Adrenal gland (tissue), 12 donors: ENCODE results near the gene CYP26B1. TPM values are rescaled to one million over a fixed set of nuclear protein-coding genes. Genes with fewer than 3 reads are reported as not detected.

Experiments used
- DNase-seq, 7 donors: peaks; one replicate each; pipeline ENCODE4 v3.0.0-alpha.2; 2019 to 2020
- H3K27ac ChIP-seq, 5 donors: fragments of 200-600 bp; sonication (generic) in 4 of 5; 1 replicate in 3 of 5; 2 replicates in 2 of 5; pipeline versions ENCODE4 v1.5.1 to v1.8.0; 2016 to 2020; ENCODE audit warnings: mild to moderate bottlenecking in 1 of 5
- H3K27me3 ChIP-seq: fragments of 200-600 bp; 2 replicates; pipeline ENCODE4 v1.8.0; 2021
- H3K36me3 ChIP-seq, 2 donors: fragments of 200-600 bp; replicated peaks in 1 of 2; 1 replicate in 1 of 2; 2 replicates in 1 of 2; pipeline versions ENCODE4 v1.5.1 to v1.8.0; 2018 to 2022
- H3K4me1 ChIP-seq, 2 donors: fragments of 200-600 bp; replicated peaks in 1 of 2; 1 replicate in 1 of 2; 2 replicates in 1 of 2; pipeline versions ENCODE4 v1.5.1 to v1.8.0; 2018 to 2021
- H3K4me3 ChIP-seq, 4 donors: fragments of 200-600 bp; sonication (generic) in 3 of 4; one replicate each; pipeline ENCODE4 v1.5.1; 2016 to 2018
- H3K9me3 ChIP-seq, 3 donors: fragments of 200-600 bp; sonication (generic) in 1 of 3; replicated peaks in 1 of 3; 1 replicate in 2 of 3; 2 replicates in 1 of 3; pipeline versions ENCODE4 v1.5.1 to v1.8.0; 2016 to 2021
- CTCF ChIP-seq, 6 experiments: fragments of 450-650 bp in 4 of 6; fragments of 200-600 bp in 2 of 6; sonication (generic) in 1 of 6; IDR thresholded peaks; 1 replicate in 5 of 6; 2 replicates in 1 of 6; pipeline versions ENCODE4 v1.5.1 to v1.8.0; 2016 to 2021; ENCODE audit warnings: antibody characterized with exemption in 6 of 6, mild to moderate bottlenecking in 2 of 6, moderate library complexity in 1 of 6
- POLR2A ChIP-seq, 2 donors: fragments of 450-650 bp; IDR thresholded peaks; one replicate each; pipeline ENCODE4 v1.6.1; 2017; ENCODE audit warnings: antibody characterized with exemption in 2 of 2, mild to moderate bottlenecking in 2 of 2, moderate library complexity in 1 of 2
- WGBS, 4 donors: extraction: QIAGEN DNeasy Blood & Tissue Kit in 2 of 4; methylation state at CpG; one replicate each; pipeline versions ENCODE4 v1.1.5 to v1.1.7; 2013 to 2017; 5-methylcytosine and 5-hydroxymethylcytosine counted together
- intact Hi-C, 2 donors: fragments of 100-400 bp; cut with DNase I; formaldehyde crosslinking; loops; one replicate each; pipeline versions ENCODE4 v1.14.1 to v1.15.0; 2022 to 2023
- polyA plus RNA-seq, 3 donors: library from polyadenylated mRNA; stranded (reverse); fragments of 200-250 nt in 2 of 3; fragments of 350-450 nt in 1 of 3; fragmentation: Illumina TruSeq in 1 of 3; extraction: RNeasy Lipid Tissue Mini Kit (QIAGEN cat#74804) in 1 of 3; gene quantifications; one replicate each; pipeline ENCODE4 v1.2.3, GENCODE V29; 2013 to 2014
- total RNA-seq, 9 donors: library from RNA; depleted of rRNA in 4 of 9; stranded (reverse); fragments of >200 nt in 4 of 9; fragments of 120-200 nt in 1 of 9; fragmentation: NEBNext Ultra II Directional in 1 of 9; extraction: Animal tissue kit (Norgen Biotek cat#: 25700) in 1 of 9; gene quantifications; one replicate each; pipeline versions ENCODE4 v1.1.0 to v1.2.4, GENCODE V29; 2013 to 2023
- donor health status: healthy with polysubstance abuse.
- donor health status: Bipolar disorder and iron deficiency.
- donor health status: DM: yes; HTN: yes; CAD: no.
- donor health status: DM: no; HTN: no; CAD: no.
- donor health status: DM: no; HTN: no; CAD: no.
- donor health status: DM: yes; HTN: yes; CAD: no.

CYP26B1 gene
- total and polyA plus RNA-seq, 12 donors, result 0.53 to 30.3 (median 10.7) TPM

- H3K27ac ChIP-seq, result no peak overlapping the region
- DNase-seq, result peak in 2 of 7 donors; percentile 15 to 21
- intact Hi-C loops, result no loop called here
Observed at GRCh38 chr2:72138011-72138881, 9.4 kb downstream of the CYP26B1 start.

DNA sequence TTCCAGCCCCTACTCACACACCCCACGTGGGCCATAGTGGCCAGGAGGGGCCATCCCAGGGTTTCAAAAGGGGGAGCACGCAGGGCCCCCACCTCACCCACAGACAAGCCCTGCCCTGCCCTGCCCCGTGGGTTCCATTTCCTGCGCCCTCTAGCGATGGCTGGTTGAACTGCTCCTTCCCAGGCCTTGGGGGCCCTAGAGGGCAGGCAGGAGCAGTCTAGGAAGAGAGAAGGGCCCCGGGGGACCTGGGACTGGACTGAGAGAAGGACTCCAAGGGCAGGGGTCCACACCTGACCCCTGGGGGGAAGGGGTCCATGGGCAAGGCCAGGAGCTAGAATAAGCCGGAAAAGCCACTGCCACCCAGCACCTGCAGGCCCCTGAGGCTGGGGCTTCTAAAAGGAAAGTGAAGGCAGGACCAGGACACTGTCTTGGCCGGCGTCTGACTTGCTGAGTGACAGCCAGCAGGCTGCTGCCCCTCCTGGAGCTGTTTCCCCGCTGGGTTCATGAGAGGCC, 10.1 kb downstream of the CYP26B1 start:
- intact Hi-C loops, result no loop called here
- 0 to 40% (median 28%) methylated on average over 1 to 10 of the region's 10 CpGs for WGBS, 4 donors
- Histone ChIP-seq H3K36me3 (peaks cover 0 to 3% of the 10 kb centered on the region in 2 donors), H3K4me3 (no peak overlapping the region), H3K4me1 (no peaks in the 10 kb centered on the region), H3K27ac (no peak overlapping the region), H3K9me3 (no peaks in the 10 kb centered on the region), H3K27me3 (no peaks in the 10 kb centered on the region)
- TF ChIP-seq CTCF (IDR thresholded peaks at IDR 0.05) (peak; percentile 74 to 92 (median 79)), POLR2A (IDR thresholded peaks at IDR 0.05) (no peak)
- peak; percentile 44 to 71 (median 65) for DNase-seq

More at GRCh38 chr2:72138011-72138881, 9.4 kb downstream of the CYP26B1 start:
- 60 to 73% (median 71%) methylated on average over 4 to 24 of the region's 24 CpGs for WGBS, 4 donors
- H3K9me3 ChIP-seq, result no peaks in the 10 kb centered on the region
- TF ChIP-seq CTCF (IDR thresholded peaks at IDR 0.05) (no peak), POLR2A (IDR thresholded peaks at IDR 0.05) (no peak)
- peaks cover 0 to 7% of the 10 kb centered on the region in 2 donors for H3K4me1 ChIP-seq
- peaks cover 0 to under 1% of the 10 kb centered on the region in 2 donors for H3K36me3 ChIP-seq
- H3K4me3 ChIP-seq, result no peak overlapping the region
- H3K27me3 ChIP-seq, result no peaks in the 10 kb centered on the region

- 62 to 73% (median 64%) methylated on average over 3 to 7 of the region's 7 CpGs for WGBS, 4 donors
- DNase-seq, result peak in 1 of 7 donors; percentile 4
- Histone ChIP-seq H3K27me3 (no peaks in the 10 kb centered on the region), H3K9me3 (no peaks in the 10 kb centered on the region), H3K36me3 (peaks cover 0 to 3% of the 10 kb centered on the region in 2 donors), H3K4me1 (no peaks in the 10 kb centered on the region), H3K27ac (no peak overlapping the region), H3K4me3 (no peak overlapping the region)
- TF ChIP-seq POLR2A (IDR thresholded peaks at IDR 0.05), result no peak
- no peak for TF ChIP-seq CTCF (IDR thresholded peaks at IDR 0.05)
- intact Hi-C loops, result no loop called here
Observed at GRCh38 chr2:72136933-72137497, 10.6 kb downstream of the CYP26B1 start.

DNA sequence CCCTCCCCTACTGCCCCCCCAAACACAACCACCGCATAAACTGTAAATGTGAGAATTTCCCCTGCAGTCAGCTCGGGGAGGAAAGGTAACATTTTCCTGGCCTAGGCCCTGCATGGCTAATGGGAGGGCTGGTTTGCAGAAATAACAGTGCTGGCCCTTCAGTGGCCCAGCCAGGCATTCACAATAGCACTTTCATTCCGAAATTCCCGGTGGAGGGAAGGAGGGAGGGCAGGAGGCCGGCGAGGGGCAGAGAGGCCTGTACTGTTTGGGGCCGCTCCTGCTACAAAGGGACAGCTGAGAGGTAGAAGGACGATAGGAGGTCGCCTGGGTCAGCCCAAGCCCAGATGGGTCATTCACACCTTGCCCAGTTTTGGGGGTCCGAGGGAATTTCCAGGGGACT, 11.3 kb downstream of the CYP26B1 start:
- no peak overlapping the region for H3K4me3 ChIP-seq
- TF ChIP-seq CTCF (IDR thresholded peaks at IDR 0.05) (no peak), POLR2A (IDR thresholded peaks at IDR 0.05) (no peak)
- intact Hi-C loops, result no loop called here
- 75 to 84% (median 79%) methylated on average over 10 of the region's 10 CpGs for WGBS, 4 donors
- H3K9me3 ChIP-seq, result no peaks in the 10 kb centered on the region
- no peak for DNase-seq
- H3K36me3 ChIP-seq, result peaks cover 0 to 3% of the 10 kb centered on the region in 2 donors
- H3K4me1 ChIP-seq, result no peaks in the 10 kb centered on the region
- no peaks in the 10 kb centered on the region for H3K27me3 ChIP-seq
- no peak overlapping the region for H3K27ac ChIP-seq
